Stomach (tissue), 4 donors: ENCODE results near the gene JUN.

ENCODE experiments used
- POLR2AphosphoS5 ChIP-seq, 3 donors: sonication (generic); formaldehyde crosslinking; IDR thresholded peaks; one replicate each; pipeline ENCODE4 v1.6.1; 2016; ENCODE audit warnings: antibody characterized with exemption in 3 of 3
- TF ChIP-seq, protein P1 (sequence below), 7 experiments: fragments of 450-650 bp in 4 of 7; fragments of 200-600 bp in 3 of 7; sonication (generic) in 3 of 7; IDR thresholded peaks; one replicate each; pipeline ENCODE4 v1.5.1; 2016 to 2019; ENCODE audit warnings: antibody characterized with exemption in 7 of 7, control low read depth in 2 of 7, mild to moderate bottlenecking in 1 of 7

DNA sequence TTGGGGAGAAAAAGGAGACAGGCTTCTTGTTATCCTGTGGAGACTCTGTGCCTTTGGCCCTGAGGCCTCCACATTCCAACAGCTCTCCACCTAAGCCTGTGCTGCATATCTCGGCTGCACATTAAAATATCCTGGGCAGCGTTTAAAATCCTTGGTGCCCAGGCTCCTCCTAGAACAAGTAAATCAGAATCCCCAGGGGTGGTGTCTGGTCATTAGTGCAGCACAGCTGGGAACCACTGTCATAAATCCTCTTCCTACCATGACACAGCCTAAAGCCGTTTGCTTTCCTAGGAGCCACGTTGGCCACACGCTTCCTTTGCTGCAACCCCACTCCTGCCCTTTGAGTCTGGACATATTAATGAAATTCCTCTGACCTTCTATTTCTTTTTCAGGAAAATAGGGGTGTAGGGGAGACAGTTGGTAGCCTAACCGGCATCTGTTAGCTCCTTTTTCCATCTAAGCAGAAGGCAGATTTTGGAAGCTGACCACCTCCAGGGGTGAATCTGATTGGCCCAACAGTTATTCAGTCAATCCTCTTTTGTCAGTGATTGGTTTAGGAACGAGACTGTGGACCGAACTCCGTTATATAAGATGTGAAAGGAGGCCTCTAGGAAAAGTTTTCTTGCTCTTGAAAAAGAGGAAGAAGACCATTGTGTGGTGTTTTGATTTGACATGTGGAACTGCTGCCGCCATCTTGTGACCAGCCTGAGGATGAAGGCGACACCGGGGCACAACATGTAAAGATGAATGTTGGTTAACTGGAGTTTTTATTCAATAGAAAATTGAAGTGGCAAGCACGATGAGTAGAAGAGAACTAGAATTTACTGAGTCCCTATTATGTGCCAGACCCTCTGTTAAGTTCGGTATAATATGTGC is 41.9 kb downstream of the JUN start:
- TF ChIP-seq, protein P1, sequence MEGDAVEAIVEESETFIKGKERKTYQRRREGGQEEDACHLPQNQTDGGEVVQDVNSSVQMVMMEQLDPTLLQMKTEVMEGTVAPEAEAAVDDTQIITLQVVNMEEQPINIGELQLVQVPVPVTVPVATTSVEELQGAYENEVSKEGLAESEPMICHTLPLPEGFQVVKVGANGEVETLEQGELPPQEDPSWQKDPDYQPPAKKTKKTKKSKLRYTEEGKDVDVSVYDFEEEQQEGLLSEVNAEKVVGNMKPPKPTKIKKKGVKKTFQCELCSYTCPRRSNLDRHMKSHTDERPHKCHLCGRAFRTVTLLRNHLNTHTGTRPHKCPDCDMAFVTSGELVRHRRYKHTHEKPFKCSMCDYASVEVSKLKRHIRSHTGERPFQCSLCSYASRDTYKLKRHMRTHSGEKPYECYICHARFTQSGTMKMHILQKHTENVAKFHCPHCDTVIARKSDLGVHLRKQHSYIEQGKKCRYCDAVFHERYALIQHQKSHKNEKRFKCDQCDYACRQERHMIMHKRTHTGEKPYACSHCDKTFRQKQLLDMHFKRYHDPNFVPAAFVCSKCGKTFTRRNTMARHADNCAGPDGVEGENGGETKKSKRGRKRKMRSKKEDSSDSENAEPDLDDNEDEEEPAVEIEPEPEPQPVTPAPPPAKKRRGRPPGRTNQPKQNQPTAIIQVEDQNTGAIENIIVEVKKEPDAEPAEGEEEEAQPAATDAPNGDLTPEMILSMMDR (IDR thresholded peaks at IDR 0.05): no peak
- no peak for TF ChIP-seq POLR2AphosphoS5 (IDR thresholded peaks at IDR 0.05)
